ENCODE data around the gene ARL3.

- TF ChIP-seq CTCF (conservative IDR thresholded peaks at IDR 0.05; ENCODE audit: low read depth, low read length): no peak
- no peak for TF ChIP-seq USF2 (IDR thresholded peaks at IDR 0.05; ENCODE audit: low read depth, low read length)
- TF ChIP-seq POLR2A (IDR thresholded peaks at IDR 0.05; ENCODE audit: low read depth, low read length): no peak
- TF ChIP-seq CEBPB (IDR thresholded peaks at IDR 0.05; ENCODE audit: low read depth, low read length): no peak
- no peak for TF ChIP-seq RAD21 (IDR thresholded peaks at IDR 0.05; ENCODE audit: low read length)
- TF ChIP-seq SMC3 (IDR thresholded peaks at IDR 0.05; ENCODE audit: low read depth, low read length): no peak
- no peak for TF ChIP-seq FOS (IDR thresholded peaks at IDR 0.05; ENCODE audit: low read depth, low read length)
- TF ChIP-seq MAFK (IDR thresholded peaks at IDR 0.05; ENCODE audit: low read depth, low read length): no peak
- TF ChIP-seq MXI1 (IDR thresholded peaks at IDR 0.05; ENCODE audit: borderline replicate concordance, low read depth, low read length): no peak
- TF ChIP-seq BHLHE40 (IDR thresholded peaks at IDR 0.05; ENCODE audit: low read depth, low read length): no peak
- no peak for TF ChIP-seq ELK1 (IDR thresholded peaks at IDR 0.05; ENCODE audit: borderline replicate concordance, low read depth, low read length)
Observed at GRCh38 chr10:102723989-102724388, 9.8 kb upstream of the ARL3 start.

Data from IMR-90 (cell line).